GM12801 (cell line): Measurements from ENCODE around the gene RARB.

Experiments
- TF ChIP-seq, protein P1 (sequence below): IDR thresholded peaks from one replicate; pipeline ENCODE4 v1.5.1; 2011; ENCODE audit warnings: control low read depth; ENCODE audit not compliant: insufficient read length; ENCODE audit errors: extremely low read depth

The RARB gene

GRCh38 chr3:25495726-25496253 is 67.7 kb downstream of the RARB start:
- TF ChIP-seq, protein P1, sequence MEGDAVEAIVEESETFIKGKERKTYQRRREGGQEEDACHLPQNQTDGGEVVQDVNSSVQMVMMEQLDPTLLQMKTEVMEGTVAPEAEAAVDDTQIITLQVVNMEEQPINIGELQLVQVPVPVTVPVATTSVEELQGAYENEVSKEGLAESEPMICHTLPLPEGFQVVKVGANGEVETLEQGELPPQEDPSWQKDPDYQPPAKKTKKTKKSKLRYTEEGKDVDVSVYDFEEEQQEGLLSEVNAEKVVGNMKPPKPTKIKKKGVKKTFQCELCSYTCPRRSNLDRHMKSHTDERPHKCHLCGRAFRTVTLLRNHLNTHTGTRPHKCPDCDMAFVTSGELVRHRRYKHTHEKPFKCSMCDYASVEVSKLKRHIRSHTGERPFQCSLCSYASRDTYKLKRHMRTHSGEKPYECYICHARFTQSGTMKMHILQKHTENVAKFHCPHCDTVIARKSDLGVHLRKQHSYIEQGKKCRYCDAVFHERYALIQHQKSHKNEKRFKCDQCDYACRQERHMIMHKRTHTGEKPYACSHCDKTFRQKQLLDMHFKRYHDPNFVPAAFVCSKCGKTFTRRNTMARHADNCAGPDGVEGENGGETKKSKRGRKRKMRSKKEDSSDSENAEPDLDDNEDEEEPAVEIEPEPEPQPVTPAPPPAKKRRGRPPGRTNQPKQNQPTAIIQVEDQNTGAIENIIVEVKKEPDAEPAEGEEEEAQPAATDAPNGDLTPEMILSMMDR, result no peak

- TF ChIP-seq, protein P1, result no peak
These were observed 69.0 kb downstream of the RARB start for GRCh38 chr3:25497096-25497495.

GRCh38 chr3:25500706-25501210 is 72.7 kb downstream of the RARB start:
- TF ChIP-seq, protein P1, result no peak

DNA sequence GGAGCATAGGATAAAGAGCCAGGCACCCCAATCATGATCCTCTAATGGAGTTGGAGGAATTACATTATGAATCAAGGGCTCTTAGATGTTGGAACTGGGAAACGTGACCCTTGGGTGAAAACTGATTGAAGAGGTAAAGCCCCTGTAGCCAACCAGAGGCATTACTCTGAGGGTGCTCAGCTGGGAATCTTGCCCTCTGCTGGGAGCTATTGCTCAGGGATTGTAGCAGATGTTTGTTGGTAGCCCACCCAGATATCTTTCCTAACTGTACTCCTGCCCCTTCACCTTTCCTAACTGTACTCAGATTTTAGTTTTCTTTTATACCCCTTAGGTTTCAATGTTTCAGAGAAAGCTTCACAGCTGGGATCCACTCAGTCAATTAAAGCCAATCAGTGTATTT is 74.2 kb downstream of the RARB start:
- TF ChIP-seq, protein P1, result no peak

GRCh38 chr3:25503898-25504301 is 75.8 kb downstream of the RARB start:
- TF ChIP-seq, protein P1, result no peak

GRCh38 chr3:25505581-25505980 is 77.5 kb downstream of the RARB start:
- TF ChIP-seq, protein P1, result no peak

DNA sequence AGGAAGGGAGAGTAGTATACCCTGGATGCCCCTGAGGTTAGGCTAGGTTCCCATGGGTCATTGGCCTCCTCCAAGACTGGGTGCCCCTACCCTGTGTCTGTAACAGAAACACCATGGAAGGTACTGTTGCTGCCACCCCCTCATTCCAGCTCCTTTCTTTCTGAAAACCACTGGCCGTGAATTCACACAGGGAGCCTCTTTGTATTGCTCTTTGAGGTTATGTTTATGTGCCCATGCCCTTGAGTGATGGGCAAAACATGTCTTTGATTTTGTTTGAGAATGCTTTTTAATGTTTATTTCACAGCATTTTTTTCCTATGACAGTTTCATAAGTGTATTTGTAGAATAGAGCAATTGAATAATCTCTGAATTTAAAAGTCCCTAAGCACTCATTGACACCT is 79.7 kb downstream of the RARB start:
- TF ChIP-seq, protein P1, result no peak
